ENCODE measurements around the gene C19orf12.

C19orf12 gene

DNA sequence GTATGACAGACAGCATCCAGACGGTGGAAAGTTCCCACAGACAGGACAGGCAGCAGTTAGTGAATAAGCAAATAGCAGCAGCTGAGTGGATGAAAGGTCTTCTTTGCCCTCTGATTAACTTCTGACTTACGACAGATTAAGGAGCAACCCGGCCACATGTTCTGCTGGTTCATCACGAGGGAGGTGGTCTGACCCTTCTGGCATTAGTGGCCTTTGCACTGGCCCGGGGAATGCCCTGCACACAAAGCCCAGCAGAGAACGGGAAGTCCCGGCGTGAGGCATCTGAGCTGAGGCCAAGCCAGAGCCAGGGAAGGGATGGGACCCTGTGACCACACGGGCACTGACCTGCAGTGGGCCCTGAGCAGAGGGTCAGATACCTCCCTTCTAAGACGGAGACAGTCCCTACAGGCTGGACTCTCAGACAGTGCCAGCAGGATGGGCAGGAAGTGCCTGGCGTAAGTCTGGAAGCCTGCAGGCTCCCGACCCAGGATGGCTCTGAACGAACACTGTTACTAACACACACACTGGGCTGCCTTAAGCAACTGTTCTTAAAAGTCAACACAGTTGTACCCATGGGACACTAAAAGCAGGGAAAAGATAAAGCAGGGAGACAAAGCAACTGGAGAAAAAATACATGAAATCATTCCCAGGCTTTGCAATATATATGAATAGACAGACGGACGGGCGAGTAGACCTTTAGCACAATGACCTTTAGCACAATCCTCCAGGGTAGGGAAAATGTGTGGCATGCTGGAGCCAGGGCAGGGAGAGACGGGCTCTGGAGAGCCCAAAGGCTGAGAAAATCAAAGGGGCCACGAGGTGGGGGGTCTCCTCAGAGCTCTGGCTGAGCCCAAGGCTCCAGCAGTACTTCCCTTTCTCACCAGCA, 6.3 kb downstream of the C19orf12 start:
- Histone ChIP-seq H3K4me3 (ENCODE audit: low read length) (no peak overlapping the region), H3K27ac (ENCODE audit: low read length) (no peak overlapping the region), H3K27me3 (ENCODE audit: control insufficient read depth, insufficient read depth, low read length) (no peaks in the 10 kb centered on the region), H3K36me3 (ENCODE audit: control insufficient read depth, insufficient read depth, low read length) (no peaks in the 10 kb centered on the region), H3K9me3 (ENCODE audit: control insufficient read depth, insufficient read depth, low read length) (no peaks in the 10 kb centered on the region), H3K4me1 (ENCODE audit: control insufficient read depth, insufficient read depth, low read length) (no peaks in the 10 kb centered on the region)
- no CpG with 5 or more reads among the region's 18 CpGs for WGBS (ENCODE audit: insufficient coverage, insufficient read length)
- DNase-seq (ENCODE audit: low read depth, low spot score), result no peak

DNA sequence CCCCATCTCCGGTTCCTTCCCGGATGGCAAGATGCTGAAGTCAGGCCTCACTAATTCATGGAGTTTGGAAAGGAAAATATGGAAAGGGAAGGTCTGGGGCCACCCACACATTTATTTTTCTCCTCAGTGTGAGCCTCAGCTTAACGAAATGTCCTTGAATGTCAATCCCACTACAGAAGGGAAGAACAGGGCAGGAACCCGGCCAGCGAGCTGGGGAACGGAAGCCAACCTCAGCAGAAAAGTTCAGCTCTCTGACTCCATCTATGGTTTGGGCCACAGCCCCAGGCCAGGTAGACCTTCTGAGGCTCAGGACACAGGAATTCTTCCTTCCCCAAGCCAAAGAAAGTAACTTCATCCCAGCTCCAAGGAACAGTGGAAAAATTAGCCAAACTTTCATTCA, 8.4 kb downstream of the C19orf12 start:
- Histone ChIP-seq H3K36me3 (ENCODE audit: control insufficient read depth, insufficient read depth, low read length) (peaks cover 2% of the 10 kb centered on the region; the same call in 1 of the 2 replicates), H3K4me1 (ENCODE audit: control insufficient read depth, insufficient read depth, low read length) (no peaks in the 10 kb centered on the region), H3K4me3 (ENCODE audit: low read length) (no peak overlapping the region), H3K9me3 (ENCODE audit: control insufficient read depth, insufficient read depth, low read length) (no peaks in the 10 kb centered on the region), H3K27ac (ENCODE audit: low read length) (no peak overlapping the region), H3K27me3 (ENCODE audit: control insufficient read depth, insufficient read depth, low read length) (no peaks in the 10 kb centered on the region)
- no CpG with 5 or more reads among the region's 6 CpGs for WGBS (ENCODE audit: insufficient coverage, insufficient read length)
- DNase-seq (ENCODE audit: low read depth, low spot score), result no peak

DNA sequence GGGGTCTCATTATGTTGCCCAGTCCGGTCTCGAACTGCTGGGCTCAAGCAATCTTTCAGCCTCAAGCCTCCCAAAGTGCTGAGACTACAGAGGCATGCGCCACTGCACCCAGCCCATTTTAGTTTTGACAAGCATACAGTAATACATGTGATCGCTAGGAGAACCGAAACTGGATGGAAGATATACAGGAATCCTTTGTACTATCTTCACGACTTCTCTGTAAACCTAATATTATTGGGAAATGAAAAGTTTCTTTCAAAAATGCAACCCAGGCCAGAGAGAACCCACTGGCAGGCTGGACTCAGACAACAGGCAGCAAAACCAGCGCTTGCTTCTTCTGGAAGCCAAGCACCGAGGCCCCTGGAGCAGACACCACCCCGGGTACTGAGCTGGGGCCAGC, 9.4 kb downstream of the C19orf12 start:
- Histone ChIP-seq H3K4me1 (ENCODE audit: control insufficient read depth, insufficient read depth, low read length) (no peaks in the 10 kb centered on the region), H3K27ac (ENCODE audit: low read length) (no peak overlapping the region), H3K27me3 (ENCODE audit: control insufficient read depth, insufficient read depth, low read length) (no peaks in the 10 kb centered on the region), H3K9me3 (ENCODE audit: control insufficient read depth, insufficient read depth, low read length) (no peaks in the 10 kb centered on the region), H3K36me3 (ENCODE audit: control insufficient read depth, insufficient read depth, low read length) (peaks cover 2% of the 10 kb centered on the region; the same call in 1 of the 2 replicates), H3K4me3 (ENCODE audit: low read length) (no peak overlapping the region)
- DNase-seq (ENCODE audit: low read depth, low spot score), result no peak
- WGBS (ENCODE audit: insufficient coverage, insufficient read length), result no CpG with 5 or more reads among the region's 9 CpGs

DNA sequence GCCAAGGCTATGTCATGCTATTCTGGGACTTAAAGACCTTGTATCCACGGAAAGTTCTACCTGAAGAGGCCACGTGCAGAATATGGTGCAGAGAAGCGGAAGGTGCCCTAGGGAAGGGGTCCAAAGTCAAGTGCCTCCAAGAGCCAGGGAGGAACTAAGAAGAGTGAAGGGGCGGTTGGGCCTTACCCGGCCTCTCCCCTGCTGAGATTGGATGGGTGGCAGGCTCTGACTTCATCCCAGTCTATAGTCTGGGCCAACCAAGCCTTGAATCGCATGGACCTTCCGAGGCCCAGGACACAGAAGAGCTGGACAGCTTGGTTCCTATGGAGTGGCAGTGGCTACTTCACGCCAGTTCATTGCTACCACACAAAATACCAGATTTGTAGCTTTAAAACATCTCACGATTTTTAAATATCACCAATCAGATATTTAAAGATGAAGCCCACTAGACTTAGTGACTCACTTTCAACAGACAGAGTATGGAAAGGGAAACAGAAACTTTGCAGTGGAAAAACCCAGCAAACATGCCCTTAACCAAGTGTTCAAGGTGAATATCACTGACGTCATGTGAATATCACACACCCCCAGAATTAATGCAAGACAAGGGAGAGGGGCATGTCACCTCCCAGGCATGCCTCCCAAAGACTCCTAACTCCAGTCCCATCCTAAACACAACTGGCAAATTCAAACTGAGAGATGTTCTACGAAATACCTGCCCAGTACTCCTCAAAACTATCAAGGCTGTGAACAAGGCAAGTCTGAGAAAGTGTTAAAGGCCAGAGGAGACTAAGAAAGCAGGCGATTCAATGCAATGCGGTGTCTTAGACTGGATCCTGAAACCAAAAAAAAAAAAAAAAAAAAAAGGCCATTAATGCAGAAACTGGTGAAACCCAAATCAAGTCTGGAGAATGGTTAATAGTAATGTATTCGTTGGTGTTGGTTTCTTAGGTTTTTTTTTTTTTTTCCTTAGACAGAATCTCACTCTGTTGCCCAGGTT, 10.2 kb downstream of the C19orf12 start:
- Histone ChIP-seq H3K9me3 (ENCODE audit: control insufficient read depth, insufficient read depth, low read length) (no peaks in the 10 kb centered on the region), H3K4me1 (ENCODE audit: control insufficient read depth, insufficient read depth, low read length) (no peaks in the 10 kb centered on the region), H3K27me3 (ENCODE audit: control insufficient read depth, insufficient read depth, low read length) (no peaks in the 10 kb centered on the region), H3K27ac (ENCODE audit: low read length) (no peak overlapping the region), H3K4me3 (ENCODE audit: low read length) (no peak overlapping the region), H3K36me3 (ENCODE audit: control insufficient read depth, insufficient read depth, low read length) (peaks cover 2% of the 10 kb centered on the region; the same call in 1 of the 2 replicates)
- WGBS (ENCODE audit: insufficient coverage, insufficient read length), result no CpG with 5 or more reads among the region's 14 CpGs
- DNase-seq (ENCODE audit: low read depth, low spot score), result no peak

DNA sequence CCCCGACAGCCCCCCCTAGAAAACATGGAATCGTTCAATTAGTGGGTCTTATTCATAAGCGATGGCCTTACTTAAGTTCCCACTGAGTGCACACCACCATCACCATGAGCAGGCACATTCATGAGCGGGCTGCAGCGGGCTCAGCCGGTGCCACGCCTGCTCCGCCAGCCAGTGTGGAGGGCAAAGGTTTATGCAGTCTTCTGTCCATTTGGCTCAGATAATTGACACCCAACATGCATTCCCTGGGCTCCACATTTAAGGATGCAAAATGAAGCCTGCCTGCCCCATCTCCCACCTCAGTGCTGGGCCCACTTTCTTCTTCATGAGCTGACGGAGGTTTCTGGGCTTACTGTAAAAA, 12.1 kb downstream of the C19orf12 start:
- H3K4me3 ChIP-seq (ENCODE audit: low read length), result no peak overlapping the region
- WGBS (ENCODE audit: insufficient coverage, insufficient read length), result no CpG with 5 or more reads among the region's 9 CpGs
- H3K4me1 ChIP-seq (ENCODE audit: control insufficient read depth, insufficient read depth, low read length), result no peaks in the 10 kb centered on the region
- H3K9me3 ChIP-seq (ENCODE audit: control insufficient read depth, insufficient read depth, low read length), result no peaks in the 10 kb centered on the region
- H3K36me3 ChIP-seq (ENCODE audit: control insufficient read depth, insufficient read depth, low read length), result peaks cover 2% of the 10 kb centered on the region; the same call in 1 of the 2 replicates
- H3K27ac ChIP-seq (ENCODE audit: low read length), result no peak overlapping the region
- no peak for DNase-seq (ENCODE audit: low read depth, low spot score)
- H3K27me3 ChIP-seq (ENCODE audit: control insufficient read depth, insufficient read depth, low read length), result no peaks in the 10 kb centered on the region

DNA sequence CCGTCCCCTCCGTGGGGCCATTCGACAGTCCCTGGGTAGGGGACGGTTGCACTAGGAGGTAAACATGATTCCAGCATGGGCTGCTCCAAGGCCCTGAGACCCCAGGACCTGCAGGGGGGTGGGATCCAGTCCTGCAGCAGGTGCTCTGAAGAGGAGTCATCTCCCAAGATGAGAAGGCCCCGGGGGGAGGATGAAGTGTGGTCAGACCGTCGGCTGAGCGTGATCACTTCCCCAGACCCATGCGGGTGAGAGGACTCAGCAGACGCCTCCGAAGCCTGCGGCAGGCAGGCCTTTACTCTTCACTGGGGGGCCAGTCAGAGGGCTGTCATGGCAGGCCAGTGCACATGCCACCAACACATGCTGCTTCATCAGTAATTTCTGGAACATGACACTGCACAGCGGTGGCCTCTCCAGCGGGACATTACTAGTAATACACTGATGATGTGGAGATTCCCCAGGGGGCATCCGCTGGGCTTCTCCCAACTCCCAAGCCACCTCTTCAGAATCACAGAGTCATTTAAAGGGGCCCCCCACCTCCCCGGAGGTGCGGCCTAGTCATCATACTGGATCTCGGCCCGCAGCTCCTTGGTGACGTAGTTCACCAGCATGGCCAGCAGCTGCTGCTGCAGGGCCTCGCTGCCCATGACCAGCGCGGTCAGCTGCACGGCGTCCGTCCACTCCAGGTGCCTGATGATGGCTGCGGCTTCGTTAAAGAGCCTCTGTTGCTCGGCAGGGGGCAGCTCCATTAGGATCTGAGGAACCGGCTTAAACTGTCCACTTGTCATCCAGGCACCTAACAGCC, 12.7 kb downstream of the C19orf12 start:
- Histone ChIP-seq H3K36me3 (ENCODE audit: control insufficient read depth, insufficient read depth, low read length) (peaks cover 2% of the 10 kb centered on the region; the same call in 1 of the 2 replicates), H3K9me3 (ENCODE audit: control insufficient read depth, insufficient read depth, low read length) (no peaks in the 10 kb centered on the region), H3K27ac (ENCODE audit: low read length) (no peak overlapping the region), H3K27me3 (ENCODE audit: control insufficient read depth, insufficient read depth, low read length) (no peaks in the 10 kb centered on the region), H3K4me3 (ENCODE audit: low read length) (no peak overlapping the region), H3K4me1 (ENCODE audit: control insufficient read depth, insufficient read depth, low read length) (no peaks in the 10 kb centered on the region)
- no CpG with 5 or more reads among the region's 30 CpGs for WGBS (ENCODE audit: insufficient coverage, insufficient read length)
- no peak for DNase-seq (ENCODE audit: low read depth, low spot score)

DNA sequence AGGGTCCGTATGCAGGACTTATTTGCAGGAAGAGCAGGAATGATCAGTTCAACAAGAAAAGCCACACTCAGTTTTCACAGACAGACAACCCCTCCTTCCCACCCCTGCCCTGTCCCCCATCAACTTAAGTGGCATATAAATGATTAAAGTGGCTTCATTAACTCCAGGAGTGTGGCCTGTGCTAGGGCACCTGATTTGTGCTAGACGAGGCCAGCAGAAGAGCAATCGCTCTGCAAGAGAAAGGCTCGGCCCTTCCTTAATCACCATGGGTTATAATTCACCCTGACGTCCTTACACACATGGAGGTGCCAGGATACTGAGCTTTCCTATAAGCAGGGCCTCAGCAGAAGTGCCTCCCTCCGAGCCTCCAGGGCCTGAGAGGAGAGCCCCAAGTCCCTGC, 14.6 kb downstream of the C19orf12 start:
- no peaks in the 10 kb centered on the region for H3K9me3 ChIP-seq (ENCODE audit: control insufficient read depth, insufficient read depth, low read length)
- no peaks in the 10 kb centered on the region for H3K27me3 ChIP-seq (ENCODE audit: control insufficient read depth, insufficient read depth, low read length)
- H3K4me1 ChIP-seq (ENCODE audit: control insufficient read depth, insufficient read depth, low read length), result no peaks in the 10 kb centered on the region
- WGBS (ENCODE audit: insufficient coverage, insufficient read length), result no CpG with 5 or more reads among the region's 6 CpGs
- no peak overlapping the region for H3K27ac ChIP-seq (ENCODE audit: low read length)
- H3K4me3 ChIP-seq (ENCODE audit: low read length), result no peak overlapping the region
- no peak for DNase-seq (ENCODE audit: low read depth, low spot score)
- peaks cover 2% of the 10 kb centered on the region; the same call in 1 of the 2 replicates for H3K36me3 ChIP-seq (ENCODE audit: control insufficient read depth, insufficient read depth, low read length)

DNA sequence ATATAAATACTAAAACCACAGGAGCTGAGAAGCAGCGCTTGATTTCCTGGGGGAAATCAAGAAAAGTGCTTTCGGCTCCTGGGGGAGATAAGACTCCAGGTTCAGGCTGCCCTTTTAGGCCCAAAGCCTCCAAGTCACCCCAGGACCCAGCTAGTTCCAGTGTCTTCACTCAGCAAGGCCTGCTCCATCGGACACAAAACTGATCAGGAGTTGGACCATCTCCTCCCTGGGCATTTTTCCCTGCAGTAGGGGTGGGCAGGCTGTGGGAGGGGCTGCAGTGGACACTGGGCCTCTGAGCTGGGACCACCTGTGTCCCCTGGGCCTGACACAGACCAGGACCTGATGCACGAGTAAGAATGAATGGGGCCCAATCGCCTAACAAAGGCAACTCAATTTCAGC, 15.2 kb downstream of the C19orf12 start:
- Histone ChIP-seq H3K4me3 (ENCODE audit: low read length) (no peak overlapping the region), H3K4me1 (ENCODE audit: control insufficient read depth, insufficient read depth, low read length) (no peaks in the 10 kb centered on the region), H3K27ac (ENCODE audit: low read length) (no peak overlapping the region), H3K36me3 (ENCODE audit: control insufficient read depth, insufficient read depth, low read length) (peaks cover 2% of the 10 kb centered on the region; the same call in 1 of the 2 replicates), H3K9me3 (ENCODE audit: control insufficient read depth, insufficient read depth, low read length) (no peaks in the 10 kb centered on the region), H3K27me3 (ENCODE audit: control insufficient read depth, insufficient read depth, low read length) (no peaks in the 10 kb centered on the region)
- WGBS (ENCODE audit: insufficient coverage, insufficient read length), result no CpG with 5 or more reads among the region's 5 CpGs
- DNase-seq (ENCODE audit: low read depth, low spot score), result no peak

DNA sequence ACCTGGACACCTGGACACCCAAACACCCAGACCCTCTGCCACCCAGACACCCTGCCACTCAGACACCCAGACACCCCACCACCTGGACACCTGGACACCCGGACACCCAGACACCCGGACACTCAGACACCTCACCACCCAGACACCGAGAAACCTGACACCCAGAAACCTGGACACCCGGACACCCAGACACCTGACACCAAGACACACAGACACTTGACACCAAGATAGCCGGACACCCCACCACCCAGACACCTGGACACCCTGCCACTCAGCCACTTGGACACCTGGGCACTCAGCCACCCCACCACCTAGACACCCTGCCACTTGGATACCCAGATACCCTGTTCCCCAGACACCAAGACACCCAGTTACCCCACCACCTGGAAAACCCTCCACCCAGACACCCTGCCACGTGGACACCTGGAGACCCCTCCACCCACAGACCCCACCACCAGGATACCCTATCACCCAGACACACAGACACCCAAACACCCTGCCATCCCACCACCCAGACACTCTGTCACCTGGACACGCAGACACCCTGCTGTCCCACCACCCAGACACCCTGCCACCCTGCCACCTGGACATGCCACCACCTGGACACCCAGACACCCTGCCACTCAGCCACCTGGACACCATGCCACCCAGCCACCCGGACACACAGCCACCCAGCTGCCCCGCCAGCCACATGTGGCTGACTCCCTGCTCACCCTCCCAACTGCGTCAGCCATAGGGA, 17.4 kb downstream of the C19orf12 start:
- no peak overlapping the region for H3K27ac ChIP-seq (ENCODE audit: low read length)
- H3K9me3 ChIP-seq (ENCODE audit: control insufficient read depth, insufficient read depth, low read length), result no peaks in the 10 kb centered on the region
- no peaks in the 10 kb centered on the region for H3K27me3 ChIP-seq (ENCODE audit: control insufficient read depth, insufficient read depth, low read length)
- DNase-seq (ENCODE audit: low read depth, low spot score), result no peak
- H3K4me3 ChIP-seq (ENCODE audit: low read length), result no peak overlapping the region
- WGBS (ENCODE audit: insufficient coverage, insufficient read length), result no CpG with 5 or more reads among the region's 10 CpGs
- no peaks in the 10 kb centered on the region for H3K4me1 ChIP-seq (ENCODE audit: control insufficient read depth, insufficient read depth, low read length)
- peaks cover 2% of the 10 kb centered on the region; the same call in 1 of the 2 replicates for H3K36me3 ChIP-seq (ENCODE audit: control insufficient read depth, insufficient read depth, low read length)

All from iPS DF 6.9 (cell line).